IMR-90 (cell line): Measurements from ENCODE around the gene CYB561D2. TPM values are rescaled to one million over a fixed set of nuclear protein-coding genes. Genes with fewer than 3 reads are reported as not detected.

Source experiments
- ATAC-seq: fragments of 200-7000 bp; cut with Tn5 transposase; 2 replicates; pipeline ENCODE4 v1.9.1; 2020; ENCODE audit warnings: low read depth, mild to moderate bottlenecking, moderate library complexity
- BruUV-seq: library from RNA; stranded (reverse); fragments of 400-500 nt; replicated peaks from 2 replicates; lab custom pipeline; 2021; lab: Mats Ljungman, UMichigan
- CTCF ChIA-PET: fragments of 300-600 bp; formaldehyde crosslinking; extraction: SDS; loops from one replicate; lab custom pipeline; 2021; ENCODE audit warnings: antibody characterized with exemption; lab: Yijun Ruan, JAX
- POLR2A ChIA-PET: fragments of 300-600 bp; sonication (Branson Sonifier 250); formaldehyde crosslinking; loops from one replicate; lab custom pipeline; 2022; ENCODE audit warnings: antibody characterized with exemption; ENCODE audit not compliant: unreplicated experiment; lab: Charles Lee
- DNase-seq: peaks from one replicate; pipeline ENCODE4 v3.0.0; 2013
- H2AFZ ChIP-seq: replicated peaks from 2 replicates; pipeline ENCODE3; 2013; ENCODE audit warnings: low read length, mild to moderate bottlenecking; ENCODE audit not compliant: poor library complexity
- H2AK5ac ChIP-seq: 2 replicates; pipeline ENCODE4 v1.6.1; 2013; ENCODE audit warnings: low read depth, low read length, inconsistent platforms
- H2AK9ac ChIP-seq: replicated peaks from 2 replicates; pipeline ENCODE3; 2013; ENCODE audit warnings: mild to moderate bottlenecking, low read depth, low read length, moderate library complexity; ENCODE audit not compliant: poor library complexity
- H2BK120ac ChIP-seq: 2 replicates; pipeline ENCODE4 v1.6.1; 2013; ENCODE audit warnings: low read depth, low read length, inconsistent platforms
- H2BK15ac ChIP-seq: 3 replicates; pipeline ENCODE4 v1.6.1; 2013; ENCODE audit warnings: low read depth, low read length, inconsistent platforms
- H2BK20ac ChIP-seq: 2 replicates; pipeline ENCODE4 v1.6.1; 2013; ENCODE audit warnings: low read depth, mild to moderate bottlenecking, inconsistent platforms, low read length, moderate library complexity
- H2BK5ac ChIP-seq: 2 replicates; pipeline ENCODE4 v1.6.1; 2013; ENCODE audit warnings: mild to moderate bottlenecking, low read depth, low read length, inconsistent platforms; ENCODE audit not compliant: poor library complexity, severe bottlenecking
- H3K14ac ChIP-seq: replicated peaks from 2 replicates; pipeline ENCODE4 v1.6.1; 2013; ENCODE audit warnings: low read depth, low read length, inconsistent platforms
- H3K18ac ChIP-seq: 2 replicates; pipeline ENCODE4 v1.6.1; 2013; ENCODE audit warnings: low read depth, low read length, control low read depth
- H3K23ac ChIP-seq: 2 replicates; pipeline ENCODE4 v1.6.1; 2013; ENCODE audit warnings: low read depth, low read length, inconsistent platforms
- H3K27ac ChIP-seq: 2 replicates; pipeline ENCODE4 v1.5.1; 2013; ENCODE audit warnings: mild to moderate bottlenecking, control low read depth, low read length; ENCODE audit not compliant: insufficient read depth
- H3K27me3 ChIP-seq: 2 replicates; pipeline ENCODE4 v1.6.1; 2013; ENCODE audit warnings: low read length; ENCODE audit not compliant: control insufficient read depth, insufficient read depth
- H3K36me3 ChIP-seq: 2 replicates; pipeline ENCODE4 v1.6.1; 2013; ENCODE audit warnings: low read length, mixed read lengths; ENCODE audit not compliant: control insufficient read depth, insufficient read depth
- H3K4ac ChIP-seq: 2 replicates; pipeline ENCODE4 v1.6.1; 2013; ENCODE audit warnings: low read depth, low read length, inconsistent platforms
- H3K4me1 ChIP-seq: 2 replicates; pipeline ENCODE4 v1.6.1; 2013; ENCODE audit warnings: low read length, mixed read lengths; ENCODE audit not compliant: control insufficient read depth, insufficient read depth
- H3K4me2 ChIP-seq: 2 replicates; pipeline ENCODE4 v1.6.1; 2013; ENCODE audit warnings: low read depth, mild to moderate bottlenecking, control low read depth, low read length, moderate library complexity
- H3K4me3 ChIP-seq: 2 replicates; pipeline ENCODE4 v1.5.1; 2013; ENCODE audit warnings: low read depth, mild to moderate bottlenecking, control low read depth, low read length, moderate library complexity; ENCODE audit not compliant: insufficient read depth
- H3K56ac ChIP-seq: 2 replicates; pipeline ENCODE4 v1.6.1; 2013; ENCODE audit warnings: low read length, inconsistent platforms; ENCODE audit not compliant: insufficient read depth; ENCODE audit errors: extremely low read depth
- H3K79me1 ChIP-seq, 2 experiments: 2 replicates each; pipeline ENCODE4 v1.6.1; 2013; ENCODE audit warnings: low read length in 2 of 2, inconsistent platforms in 1 of 2, low read depth in 1 of 2
- H3K9ac ChIP-seq: 2 replicates; pipeline ENCODE4 v1.6.1; 2013; ENCODE audit warnings: low read depth, low read length, control low read depth
- H3K9me1 ChIP-seq: 2 replicates; pipeline ENCODE4 v1.6.1; 2013; ENCODE audit warnings: low read length, inconsistent platforms; ENCODE audit not compliant: insufficient read depth
- H3K9me3 ChIP-seq: 2 replicates; pipeline ENCODE4 v1.6.1; 2013; ENCODE audit warnings: low read length; ENCODE audit not compliant: control insufficient read depth, insufficient read depth
- H4K20me1 ChIP-seq: 2 replicates; pipeline ENCODE4 v1.6.1; 2013; ENCODE audit warnings: low read length, inconsistent platforms; ENCODE audit not compliant: insufficient read depth
- H4K5ac ChIP-seq: 2 replicates; pipeline ENCODE4 v1.6.1; 2013; ENCODE audit warnings: mild to moderate bottlenecking, low read depth, low read length, control low read depth
- H4K8ac ChIP-seq, 2 experiments: 2 replicates each; pipeline ENCODE4 v1.6.1; 2013; ENCODE audit warnings: low read depth in 2 of 2, low read length in 2 of 2, control low read depth in 1 of 2, inconsistent platforms in 1 of 2
- H4K91ac ChIP-seq: 2 replicates; pipeline ENCODE4 v1.6.1; 2013; ENCODE audit warnings: low read depth, low read length, inconsistent platforms; ENCODE audit not compliant: insufficient read depth
- BHLHE40 ChIP-seq: fragments of 150-350 bp; IDR thresholded peaks from 2 replicates; pipeline ENCODE4 v1.6.1; 2016; ENCODE audit warnings: mild to moderate bottlenecking, low read depth, low read length
- CEBPB ChIP-seq: IDR thresholded peaks from 2 replicates; pipeline ENCODE4 v1.6.1; 2012; ENCODE audit warnings: low read depth, low read length, improper control_type of control experiment
- CHD1 ChIP-seq: IDR thresholded peaks from 2 replicates; pipeline ENCODE4 v1.6.1; 2012; ENCODE audit warnings: low read depth, low read length, improper control_type of control experiment
- CTCF ChIP-seq: conservative IDR thresholded peaks from 2 replicates; pipeline ENCODE4 v1.5.1; 2012; ENCODE audit warnings: mild to moderate bottlenecking, low read depth, low read length, improper control_type of control experiment
- FOS ChIP-seq: fragments of 150-350 bp; IDR thresholded peaks from 2 replicates; pipeline ENCODE4 v1.6.1; 2016; ENCODE audit warnings: low read depth, low read length
- MAFK ChIP-seq: IDR thresholded peaks from 2 replicates; pipeline ENCODE4 v1.6.1; 2012; ENCODE audit warnings: low read depth, low read length, improper control_type of control experiment
- MAZ ChIP-seq: IDR thresholded peaks from 2 replicates; pipeline ENCODE4 v1.6.1; 2012; ENCODE audit warnings: low read depth, mild to moderate bottlenecking, low read length, improper control_type of control experiment, moderate library complexity, borderline replicate concordance
- MXI1 ChIP-seq: IDR thresholded peaks from 2 replicates; pipeline ENCODE4 v1.6.1; 2012; ENCODE audit warnings: low read depth, mild to moderate bottlenecking, low read length, moderate library complexity, borderline replicate concordance
- NFE2L2 ChIP-seq: fragments of 150-350 bp; IDR thresholded peaks from 2 replicates; pipeline ENCODE4 v1.6.1; 2016; ENCODE audit warnings: low read depth, mild to moderate bottlenecking, low read length
- POLR2A ChIP-seq: IDR thresholded peaks from 2 replicates; pipeline ENCODE4 v1.6.1; 2012; ENCODE audit warnings: mild to moderate bottlenecking, low read depth, low read length
- RAD21 ChIP-seq: IDR thresholded peaks from 2 replicates; pipeline ENCODE4 v1.6.1; 2012; ENCODE audit warnings: low read length, improper control_type of control experiment
- RCOR1 ChIP-seq: IDR thresholded peaks from 2 replicates; pipeline ENCODE4 v1.6.1; 2012; ENCODE audit warnings: mild to moderate bottlenecking, low read length, improper control_type of control experiment; ENCODE audit not compliant: insufficient replicate concordance
- RFX5 ChIP-seq: IDR thresholded peaks from 2 replicates; pipeline ENCODE4 v1.8.0; 2012; ENCODE audit warnings: low read depth, mild to moderate bottlenecking, low read length, moderate library complexity
- SMC3 ChIP-seq: fragments of 150-350 bp; IDR thresholded peaks from 2 replicates; pipeline ENCODE4 v1.6.1; 2016; ENCODE audit warnings: low read depth, mild to moderate bottlenecking, antibody characterized with exemption, low read length, moderate library complexity
- WGBS, 2 experiments: methylation state at CpG; one replicate each; pipeline versions ENCODE4 v1.1.5 to v1.1.7; 2013; ENCODE audit warnings: missing lambda C conversion rate in 2 of 2; ENCODE audit not compliant: insufficient read length in 1 of 2; ENCODE audit errors: extremely low coverage in 2 of 2; 5-methylcytosine and 5-hydroxymethylcytosine counted together
- dilution Hi-C: fragments of 300-500 bp; cut with HindIII; formaldehyde crosslinking; loops from one replicate; pipeline ENCODE4 v1.14.3; 2018; ENCODE audit warnings: low sequenced_read_pairs; ENCODE audit not compliant: unreplicated experiment
- in situ Hi-C: fragments of 300-500 bp; cut with MboI; formaldehyde crosslinking; loops from 3 replicates; pipeline ENCODE4 v1.14.3; 2019; ENCODE audit warnings: low sequenced_read_pairs, inconsistent platforms, mixed read lengths
- intact Hi-C: fragments of 100-400 bp; cut with micrococcal nuclease; formaldehyde crosslinking; loops from 2 replicates; pipeline ENCODE4 v1.10.0; 2022
- polyA plus RNA-seq, 3 experiments: library from polyadenylated mRNA; depleted of rRNA; stranded (reverse); fragments of >200 nt; gene quantifications; 2 replicates each; pipeline ENCODE4 v1.2.3, GENCODE V29; 2012; ENCODE audit warnings: low replicate concordance in 1 of 3
- total RNA-seq: library from RNA; depleted of rRNA; stranded (reverse); fragments of >200 nt; gene quantifications from 2 replicates; pipeline ENCODE4 v1.2.3, GENCODE V29; 2012
- TF ChIP-seq, protein P1 (sequence below): fragments of 150-350 bp; IDR thresholded peaks from 2 replicates; pipeline ENCODE4 v1.6.1; 2016; ENCODE audit warnings: low read depth, mild to moderate bottlenecking, low read length, moderate library complexity, borderline replicate concordance
- TF ChIP-seq, protein P2 (sequence below): fragments of 150-350 bp; IDR thresholded peaks from 2 replicates; pipeline ENCODE4 v1.6.1; 2017; ENCODE audit warnings: mild to moderate bottlenecking, antibody characterized with exemption, low read length, low read depth

Gene CYB561D2
- total and polyA plus RNA-seq, 2 of the 4 experiments (the other 2 are of a cell fraction), result 29.2 to 31.7 TPM

- TF ChIP-seq MAZ (no peak), CHD1 (no peak), MAFK (no peak), SMC3 (no peak), RAD21 (no peak), MXI1 (no peak), BHLHE40 (no peak), POLR2A (no peak), FOS (no peak), CTCF (no peak), RCOR1 (no peak), CEBPB (no peak), NFE2L2 (no peak), RFX5 (no peak)
- TF ChIP-seq, protein P1, sequence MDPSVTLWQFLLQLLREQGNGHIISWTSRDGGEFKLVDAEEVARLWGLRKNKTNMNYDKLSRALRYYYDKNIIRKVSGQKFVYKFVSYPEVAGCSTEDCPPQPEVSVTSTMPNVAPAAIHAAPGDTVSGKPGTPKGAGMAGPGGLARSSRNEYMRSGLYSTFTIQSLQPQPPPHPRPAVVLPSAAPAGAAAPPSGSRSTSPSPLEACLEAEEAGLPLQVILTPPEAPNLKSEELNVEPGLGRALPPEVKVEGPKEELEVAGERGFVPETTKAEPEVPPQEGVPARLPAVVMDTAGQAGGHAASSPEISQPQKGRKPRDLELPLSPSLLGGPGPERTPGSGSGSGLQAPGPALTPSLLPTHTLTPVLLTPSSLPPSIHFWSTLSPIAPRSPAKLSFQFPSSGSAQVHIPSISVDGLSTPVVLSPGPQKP, result no peak
- TF ChIP-seq, protein P2, sequence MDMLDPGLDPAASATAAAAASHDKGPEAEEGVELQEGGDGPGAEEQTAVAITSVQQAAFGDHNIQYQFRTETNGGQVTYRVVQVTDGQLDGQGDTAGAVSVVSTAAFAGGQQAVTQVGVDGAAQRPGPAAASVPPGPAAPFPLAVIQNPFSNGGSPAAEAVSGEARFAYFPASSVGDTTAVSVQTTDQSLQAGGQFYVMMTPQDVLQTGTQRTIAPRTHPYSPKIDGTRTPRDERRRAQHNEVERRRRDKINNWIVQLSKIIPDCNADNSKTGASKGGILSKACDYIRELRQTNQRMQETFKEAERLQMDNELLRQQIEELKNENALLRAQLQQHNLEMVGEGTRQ, result no peak
- Histone ChIP-seq H3K18ac (no peak overlapping the region), H3K23ac (no peak overlapping the region), H4K5ac (peak overlapping the region; percentile 17; the same call in 1 of the 2 replicates), H3K4me3 (peak overlapping the region; percentile 73), H3K9me3 (no peaks in the 10 kb centered on the region), H3K14ac (peak overlapping the region; percentile 43; the same call in 1 of the 2 replicates), H3K79me1 (peaks cover 23 to 54% of the 10 kb centered on the region in 2 experiments), H2BK20ac (no peak overlapping the region), H2AK9ac (peak overlapping the region; percentile 46), H4K91ac (peak overlapping the region; percentile 19; the same call in 1 of the 2 replicates), H3K56ac (no peak overlapping the region), H3K36me3 (peaks cover 37% of the 10 kb centered on the region), H3K4me1 (peaks cover 17% of the 10 kb centered on the region), H3K9me1 (peaks cover 10% of the 10 kb centered on the region; the same call in 1 of the 2 replicates), H4K20me1 (peaks cover 29% of the 10 kb centered on the region), H2BK15ac (no peak overlapping the region), H2BK120ac (no peak overlapping the region), H3K4me2 (peak overlapping the region; percentile 91), H2AFZ (peak overlapping the region; percentile 93), H4K8ac (peak overlapping the region; percentile 72 to 76), H3K27ac (no peak overlapping the region; the same call in 1 of the 2 replicates), H3K4ac (peak overlapping the region; percentile 46), H2BK5ac (no peak overlapping the region), H2AK5ac (peak overlapping the region; percentile 72), H3K9ac (peak overlapping the region; percentile 32; the same call in 1 of the 2 replicates), H3K27me3 (no peaks in the 10 kb centered on the region)
- in situ Hi-C loops, result no loop called here
- 59% methylated on average over 8 of the region's 11 CpGs; no CpG with 5 or more reads in 1 of the 2 experiments for whole genome bisulfite sequencing, 2 experiments
- ATAC-seq, result no peak
- dilution Hi-C loops, result no loop called here
- BruUV-seq, result no TSS peak
- ChIA-PET CTCF (no interaction called here), POLR2A (no interaction called here)
- intact Hi-C loops, result no loop called here
- DNase-seq, result no peak
Measured at GRCh38 chr3:50351323-50351697, 648 bp downstream of the CYB561D2 start.
